Stimulated activated naive B cell treated with anti-CD40 and anti-IgM and Interleukin-4, amounts not matched to agents 10 μg/mL and 1 μg/mL and 100 μg/mL, for 72 hours (primary cell): ENCODE data around the gene MZT2B.
"Not testable (repeated sequence)": the region's sequence is repeated elsewhere in the genome, so short reads cannot be mapped to it uniquely, and the experiment has no call there.

ENCODE experiments used
- ATAC-seq, 2 donors: fragments of 150-1000 bp; cut with Tn5 transposase; replicated peaks; 2 replicates each; pipeline ENCODE4 v1.10.0; 2021; ENCODE audit warnings: moderate library complexity in 1 of 2
- DNase-seq: peaks from one replicate; pipeline ENCODE4 v3.0.0; 2021
- H3K27ac Mint-ChIP-seq: one replicate; pipeline ENCODE4 v1.8.0; 2022; ENCODE audit warnings: mild to moderate bottlenecking, mixed read lengths
- H3K27me3 Mint-ChIP-seq, 2 donors: one replicate each; pipeline ENCODE4 v1.8.0; 2022; ENCODE audit warnings: mixed read lengths in 2 of 2
- H3K36me3 Mint-ChIP-seq, 2 donors: one replicate each; pipeline ENCODE4 v1.8.0; 2022; ENCODE audit warnings: mixed read lengths in 2 of 2, mild to moderate bottlenecking in 1 of 2
- H3K4me1 Mint-ChIP-seq, 2 donors: one replicate each; pipeline ENCODE4 v1.8.0; 2022; ENCODE audit warnings: mixed read lengths in 2 of 2, mild to moderate bottlenecking in 1 of 2
- H3K4me3 Mint-ChIP-seq, 2 donors: one replicate each; pipeline ENCODE4 v1.8.0; 2022; ENCODE audit warnings: mild to moderate bottlenecking in 2 of 2, mixed read lengths in 2 of 2, moderate library complexity in 1 of 2
- H3K9me3 Mint-ChIP-seq, 2 donors: one replicate each; pipeline ENCODE4 v1.8.0; 2022; ENCODE audit warnings: mixed read lengths in 2 of 2, mild to moderate bottlenecking in 1 of 2

MZT2B gene

GRCh38 chr2:130181880-130182682, at the start of gene MZT2B:
Gene MZT2B, plus strand, starts transcription at chr2:130182262. Its CDS starts 21 bp downstream, at chr2:130182283.
- ATAC-seq (peak; percentile 89), DNase-seq (peak; percentile 90)
- H3K4me1 Mint-ChIP-seq = peaks cover 12 to 40% of the 10 kb centered on the region in 2 donors
- H3K9me3 Mint-ChIP-seq, H3K27me3 Mint-ChIP-seq: not testable (repeated sequence)
- peaks cover 19 to 34% of the 10 kb centered on the region in 2 donors for H3K36me3 Mint-ChIP-seq
- peak within 1 kb of the TSS; percentile 89 to 92 for H3K4me3 Mint-ChIP-seq
- peak within 1 kb of the TSS; percentile 96 for H3K27ac Mint-ChIP-seq

- Mint-ChIP-seq H3K4me3 (no peak overlapping the region), H3K4me1 (no peaks in the 10 kb centered on the region), H3K27me3 (peaks cover 0 to 11% of the 10 kb centered on the region in 2 donors), H3K9me3 (no peaks in the 10 kb centered on the region), H3K27ac (no peak overlapping the region), H3K36me3 (no peaks in the 10 kb centered on the region)
- DNase-seq (no peak), ATAC-seq (no peak)
These were observed 46.1 kb upstream of the MZT2B start for GRCh38 chr2:130135692-130136541.

- DNase-seq, H3K4me1 Mint-ChIP-seq, ATAC-seq, H3K4me3 Mint-ChIP-seq, H3K27ac Mint-ChIP-seq, H3K9me3 Mint-ChIP-seq, H3K36me3 Mint-ChIP-seq: not testable (repeated sequence)
- H3K27me3 Mint-ChIP-seq = peaks cover 0 to 11% of the 10 kb centered on the region in 2 donors
These were observed 45.5 kb upstream of the MZT2B start for GRCh38 chr2:130136546-130136945.

- H3K27me3 Mint-ChIP-seq = peaks cover 0 to 11% of the 10 kb centered on the region in 2 donors
- not testable (repeated sequence) for H3K27ac Mint-ChIP-seq, H3K4me3 Mint-ChIP-seq, H3K4me1 Mint-ChIP-seq, ATAC-seq, DNase-seq, H3K9me3 Mint-ChIP-seq, H3K36me3 Mint-ChIP-seq
These were observed 44.9 kb upstream of the MZT2B start for GRCh38 chr2:130137118-130137517.

- not testable (repeated sequence) for H3K27ac Mint-ChIP-seq, ATAC-seq, H3K9me3 Mint-ChIP-seq, H3K36me3 Mint-ChIP-seq, H3K4me3 Mint-ChIP-seq, DNase-seq, H3K4me1 Mint-ChIP-seq
- H3K27me3 Mint-ChIP-seq = peaks cover 5 to 13% of the 10 kb centered on the region in 2 donors
These were observed 43.7 kb upstream of the MZT2B start for GRCh38 chr2:130138326-130138725.

- DNase-seq, ATAC-seq, H3K9me3 Mint-ChIP-seq, H3K36me3 Mint-ChIP-seq, H3K27ac Mint-ChIP-seq, H3K4me1 Mint-ChIP-seq, H3K4me3 Mint-ChIP-seq: not testable (repeated sequence)
- peaks cover 9 to 19% of the 10 kb centered on the region in 2 donors for H3K27me3 Mint-ChIP-seq
These were observed 43.2 kb upstream of the MZT2B start for GRCh38 chr2:130138841-130139251.

- H3K36me3 Mint-ChIP-seq, DNase-seq, H3K4me3 Mint-ChIP-seq, ATAC-seq, H3K27ac Mint-ChIP-seq, H3K9me3 Mint-ChIP-seq: not testable (repeated sequence)
- Mint-ChIP-seq H3K27me3 (peaks cover 9 to 19% of the 10 kb centered on the region in 2 donors), H3K4me1 (peaks cover 5 to 11% of the 10 kb centered on the region in 2 donors)
These were observed 42.5 kb upstream of the MZT2B start for GRCh38 chr2:130139331-130140280.

GRCh38 chr2:130140516-130140915, 41.5 kb upstream of the MZT2B start:
- H3K27me3 Mint-ChIP-seq = peaks cover 9 to 23% of the 10 kb centered on the region in 2 donors
- not testable (repeated sequence) for DNase-seq, H3K4me3 Mint-ChIP-seq, H3K36me3 Mint-ChIP-seq, H3K9me3 Mint-ChIP-seq, ATAC-seq, H3K27ac Mint-ChIP-seq
- peaks cover 5 to 15% of the 10 kb centered on the region in 2 donors for H3K4me1 Mint-ChIP-seq

GRCh38 chr2:130141002-130141401, 41.1 kb upstream of the MZT2B start:
- not testable (repeated sequence) for H3K4me3 Mint-ChIP-seq, DNase-seq, H3K27ac Mint-ChIP-seq, H3K9me3 Mint-ChIP-seq, ATAC-seq, H3K36me3 Mint-ChIP-seq
- peaks cover 11 to 25% of the 10 kb centered on the region in 2 donors for H3K27me3 Mint-ChIP-seq
- H3K4me1 Mint-ChIP-seq = peaks cover 5 to 15% of the 10 kb centered on the region in 2 donors

GRCh38 chr2:130141645-130142370, 40.3 kb upstream of the MZT2B start:
- peaks cover 5 to 15% of the 10 kb centered on the region in 2 donors for H3K4me1 Mint-ChIP-seq
- not testable (repeated sequence) for ATAC-seq, H3K4me3 Mint-ChIP-seq, H3K9me3 Mint-ChIP-seq, DNase-seq, H3K27ac Mint-ChIP-seq, H3K36me3 Mint-ChIP-seq
- peaks cover 16 to 33% of the 10 kb centered on the region in 2 donors for H3K27me3 Mint-ChIP-seq

- H3K9me3 Mint-ChIP-seq, DNase-seq, H3K27ac Mint-ChIP-seq, ATAC-seq, H3K4me3 Mint-ChIP-seq, H3K36me3 Mint-ChIP-seq: not testable (repeated sequence)
- Mint-ChIP-seq H3K4me1 (peaks cover 5 to 15% of the 10 kb centered on the region in 2 donors), H3K27me3 (peaks cover 16 to 33% of the 10 kb centered on the region in 2 donors)
These were observed 39.4 kb upstream of the MZT2B start for GRCh38 chr2:130142396-130143265.

- not testable (repeated sequence) for H3K9me3 Mint-ChIP-seq, H3K27ac Mint-ChIP-seq, DNase-seq, H3K36me3 Mint-ChIP-seq
- ATAC-seq = peak in 1 of 2 donors; percentile 12
- Mint-ChIP-seq H3K4me1 (peaks cover 5 to 16% of the 10 kb centered on the region in 2 donors), H3K27me3 (peaks cover 16 to 33% of the 10 kb centered on the region in 2 donors), H3K4me3 (peak overlapping the region; percentile 50 to 76)
These were observed 38.6 kb upstream of the MZT2B start for GRCh38 chr2:130143266-130144039.
